ENCODE data around the gene RCAN3.
"Not testable (repeated sequence)": the region's sequence is repeated elsewhere in the genome, so short reads cannot be mapped to it uniquely, and the experiment has no call there.

RCAN3 gene

GRCh38 chr1:24459551-24460266 lies 42.9 kb upstream of the RCAN3 start:
- Histone ChIP-seq H3K9me3 (no peaks in the 10 kb centered on the region), H3K36me3 (no peaks in the 10 kb centered on the region), H3K27me3 (no peaks in the 10 kb centered on the region), H3K4me1 (no peaks in the 10 kb centered on the region), H3K4me3 (ENCODE audit: low read depth, low read length) (no peak overlapping the region)
- TF ChIP-seq CTCF (IDR thresholded peaks at IDR 0.05; ENCODE audit: low read depth, low read length) = no peak
- no peak for DNase-seq

- not testable (repeated sequence) for H3K36me3 ChIP-seq; H3K27me3 ChIP-seq; H3K9me3 ChIP-seq; H3K4me1 ChIP-seq; DNase-seq; H3K4me3 ChIP-seq (ENCODE audit: low read depth, low read length)
Measured at GRCh38 chr1:24462128-24462527, 40.5 kb upstream of the RCAN3 start.

- H3K27me3 ChIP-seq = no peaks in the 10 kb centered on the region
- TF ChIP-seq CTCF (IDR thresholded peaks at IDR 0.05; ENCODE audit: low read depth, low read length) = no peak
- no peaks in the 10 kb centered on the region for H3K4me1 ChIP-seq
- H3K36me3 ChIP-seq = no peaks in the 10 kb centered on the region
- no peak for DNase-seq
- H3K4me3 ChIP-seq (ENCODE audit: low read depth, low read length) = no peak overlapping the region
- H3K9me3 ChIP-seq = no peaks in the 10 kb centered on the region
Measured at GRCh38 chr1:24463776-24464735, 38.6 kb upstream of the RCAN3 start.

GRCh38 chr1:24465099-24465498 lies 37.5 kb upstream of the RCAN3 start:
- H3K4me3 ChIP-seq (ENCODE audit: low read depth, low read length) = no peak overlapping the region
- DNase-seq = no peak
- no peaks in the 10 kb centered on the region for H3K4me1 ChIP-seq
- H3K27me3 ChIP-seq = no peaks in the 10 kb centered on the region
- no peaks in the 10 kb centered on the region for H3K9me3 ChIP-seq
- TF ChIP-seq CTCF (IDR thresholded peaks at IDR 0.05; ENCODE audit: low read depth, low read length) = no peak
- H3K36me3 ChIP-seq = no peaks in the 10 kb centered on the region

GRCh38 chr1:24465638-24466037 lies 37.0 kb upstream of the RCAN3 start:
- no peaks in the 10 kb centered on the region for H3K27me3 ChIP-seq
- no peak for DNase-seq
- no peak for TF ChIP-seq CTCF (IDR thresholded peaks at IDR 0.05; ENCODE audit: low read depth, low read length)
- no peak overlapping the region for H3K4me3 ChIP-seq (ENCODE audit: low read depth, low read length)
- no peaks in the 10 kb centered on the region for H3K9me3 ChIP-seq
- H3K36me3 ChIP-seq = no peaks in the 10 kb centered on the region
- no peaks in the 10 kb centered on the region for H3K4me1 ChIP-seq

- TF ChIP-seq CTCF (IDR thresholded peaks at IDR 0.05; ENCODE audit: low read depth, low read length) = no peak
- no peaks in the 10 kb centered on the region for H3K27me3 ChIP-seq
Measured at GRCh38 chr1:24468685-24469316, 33.8 kb upstream of the RCAN3 start.

More at GRCh38 chr1:24468685-24469316, 33.8 kb upstream of the RCAN3 start:
- no peak overlapping the region for H3K4me3 ChIP-seq (ENCODE audit: low read depth, low read length)
- H3K36me3 ChIP-seq = no peaks in the 10 kb centered on the region
- H3K4me1 ChIP-seq = no peaks in the 10 kb centered on the region
- no peak for DNase-seq
- H3K9me3 ChIP-seq = no peaks in the 10 kb centered on the region
